Stimulated activated CD4-positive, alpha-beta T cell treated with anti-CD3 and anti-CD28 coated beads, TNF-alpha, amount 100 ng/mL, for 48 hours (primary cell): ENCODE measurements around the gene UBALD1.
A peak's percentile ranks its signal among the peaks of the same experiment; 100 is the strongest.

Source experiments
- DNase-seq, 3 donors: peaks; one replicate each; pipeline ENCODE4 v3.0.0-alpha.2; 2020; ENCODE audit warnings: low read depth in 3 of 3

Gene UBALD1

DNA sequence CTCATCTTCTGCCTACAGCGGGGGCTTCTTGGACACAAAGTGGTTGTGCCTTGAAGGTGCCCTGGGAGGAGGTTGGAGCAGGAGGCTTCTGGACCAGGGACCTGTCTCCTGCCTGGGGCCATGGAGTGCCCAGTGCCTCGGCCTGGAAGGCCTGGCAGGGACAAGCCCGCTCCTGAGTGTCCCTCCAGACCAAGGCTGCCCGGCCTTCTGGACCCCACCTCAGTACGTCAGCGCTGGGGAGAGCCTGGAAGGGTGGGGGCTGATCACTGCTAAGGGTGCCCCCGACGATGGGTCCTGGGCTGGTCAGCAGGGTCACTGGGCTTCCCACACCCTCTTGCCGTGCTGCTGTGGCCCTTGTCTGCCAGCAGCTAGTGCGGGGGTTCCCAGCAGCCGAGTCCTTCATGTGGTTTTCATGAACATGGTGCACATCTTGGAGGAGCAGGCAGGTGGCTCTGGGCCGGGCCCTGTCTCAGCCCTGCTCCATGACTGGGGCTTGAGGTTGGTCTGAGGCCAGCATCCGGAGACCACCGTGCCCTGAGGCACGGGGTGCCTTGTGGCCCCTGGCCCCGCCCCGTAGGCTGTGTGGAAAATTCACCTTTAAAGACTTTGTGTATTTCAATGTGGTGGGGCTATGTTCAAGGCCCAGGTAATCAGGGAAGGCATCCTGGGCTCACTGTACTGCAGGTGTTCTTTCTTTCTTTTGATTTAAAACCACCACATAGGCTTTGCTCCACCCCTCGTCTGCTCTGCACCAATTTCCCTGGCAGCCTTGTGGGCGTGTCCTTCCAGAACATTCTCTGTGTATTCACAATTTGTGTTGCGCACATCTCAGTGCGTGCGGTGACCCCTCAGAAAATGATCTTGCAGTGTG is 32.3 kb upstream of the UBALD1 start:
- DNase-seq: no peak

DNA sequence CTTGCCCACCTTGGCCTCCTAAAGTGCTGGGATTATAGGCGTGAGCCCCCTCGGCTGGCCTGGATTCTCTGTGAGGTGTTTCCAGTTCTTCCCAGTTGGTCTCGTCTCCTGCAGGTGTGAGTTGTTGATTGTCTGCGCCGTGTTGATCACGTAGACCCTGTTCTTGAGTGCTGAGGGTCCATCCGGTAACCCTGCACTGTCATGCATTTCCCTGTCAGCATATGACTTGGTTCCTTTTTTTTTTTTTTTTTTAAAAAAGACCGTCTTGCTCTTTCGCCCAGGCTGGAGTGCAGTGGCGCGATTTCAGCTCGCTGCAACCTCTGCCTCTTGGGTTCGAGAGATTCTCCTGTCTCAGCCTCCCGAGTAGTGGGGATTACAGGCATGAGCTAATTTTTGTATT is 27.2 kb upstream of the UBALD1 start:
- DNase-seq: no peak

DNA sequence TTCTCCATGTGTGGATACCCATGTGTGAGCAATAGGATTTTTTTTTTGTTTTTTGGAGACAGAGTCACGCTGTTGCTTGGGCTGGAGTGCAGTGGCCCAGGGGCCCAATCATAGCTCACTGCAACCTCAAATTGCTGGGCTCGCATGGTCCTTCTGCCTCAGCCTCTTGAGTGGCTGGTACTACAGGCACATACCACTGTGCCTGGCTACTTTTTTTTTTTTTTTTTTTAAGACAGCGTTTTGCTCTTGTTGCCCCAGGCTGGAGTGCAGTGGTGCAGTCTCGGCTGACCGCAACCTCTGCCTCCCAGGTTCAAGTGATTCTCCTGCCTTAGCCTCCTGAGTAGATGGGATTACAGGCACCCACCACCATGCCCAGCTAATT is 26.6 kb upstream of the UBALD1 start:
- no peak for DNase-seq

GRCh38 chr16:4640572-4641305 is 26.1 kb upstream of the UBALD1 start:
- DNase-seq: no peak

- no peak for DNase-seq
These were observed 25.3 kb upstream of the UBALD1 start for GRCh38 chr16:4639899-4640509.

GRCh38 chr16:4637501-4638166 is 22.9 kb upstream of the UBALD1 start:
- no peak for DNase-seq

DNA sequence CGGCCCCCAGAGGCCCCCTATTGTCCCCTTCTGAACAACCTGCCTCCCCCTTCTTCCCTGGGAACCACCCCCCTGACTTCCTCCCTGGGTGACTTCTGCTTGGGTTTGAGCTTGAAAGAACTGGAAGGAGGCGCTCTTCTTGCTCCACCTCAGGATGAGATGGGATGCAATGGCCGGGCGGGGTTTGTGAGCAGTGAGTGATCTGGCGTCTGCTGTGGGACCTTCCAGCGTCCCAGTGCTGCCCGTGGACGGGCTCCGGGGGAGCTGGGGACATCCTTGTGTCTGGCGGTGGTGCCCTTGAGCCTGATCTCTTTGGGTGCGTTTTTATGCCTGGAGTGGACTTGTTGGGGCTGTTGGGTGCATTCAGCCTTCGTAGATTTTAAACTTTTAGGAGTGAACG is 21.5 kb upstream of the UBALD1 start:
- DNase-seq: no peak

DNA sequence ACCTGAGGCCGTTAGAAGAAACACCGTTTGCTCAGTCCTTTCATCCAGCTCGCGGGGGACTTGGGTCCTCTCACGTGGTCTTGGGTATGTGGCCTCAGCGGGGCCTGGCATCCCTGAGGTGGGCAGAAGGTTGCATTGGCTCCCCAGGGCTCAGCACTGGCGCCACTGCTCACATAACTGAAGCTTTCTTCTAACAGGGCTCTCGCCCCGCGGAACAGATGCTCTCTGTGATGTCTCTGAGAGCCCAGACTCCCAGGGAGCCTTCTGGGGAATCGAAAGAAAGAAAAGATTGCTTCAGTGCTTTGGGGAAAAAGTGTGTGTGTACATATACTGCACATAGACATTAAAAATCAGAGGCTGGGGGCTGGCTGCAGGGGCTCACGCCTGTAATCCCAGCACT is 20.1 kb upstream of the UBALD1 start:
- no peak for DNase-seq

GRCh38 chr16:4633910-4634635 is 19.4 kb upstream of the UBALD1 start:
- no peak for DNase-seq

GRCh38 chr16:4631444-4631843 is 16.8 kb upstream of the UBALD1 start:
- no peak for DNase-seq

DNA sequence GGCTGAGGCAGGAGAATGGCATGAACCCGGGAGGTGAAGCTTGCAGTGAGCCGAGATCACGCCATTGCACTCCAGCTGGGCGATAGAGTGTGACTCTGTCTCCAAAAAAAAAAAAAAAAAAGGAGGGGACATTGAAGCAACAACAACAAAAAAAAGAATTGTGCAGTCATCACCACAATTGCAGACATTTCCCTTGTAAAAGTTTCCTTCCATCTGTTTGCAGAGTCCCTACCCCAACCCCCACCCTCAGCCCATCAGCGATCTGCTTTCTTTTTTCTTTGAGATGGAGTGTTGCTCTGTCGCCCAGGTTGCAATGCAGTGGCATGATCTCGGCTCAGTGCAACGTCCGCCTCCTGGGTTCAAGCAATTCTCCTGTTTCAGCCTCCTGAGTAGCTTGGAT is 13.6 kb upstream of the UBALD1 start:
- no peak for DNase-seq

DNA sequence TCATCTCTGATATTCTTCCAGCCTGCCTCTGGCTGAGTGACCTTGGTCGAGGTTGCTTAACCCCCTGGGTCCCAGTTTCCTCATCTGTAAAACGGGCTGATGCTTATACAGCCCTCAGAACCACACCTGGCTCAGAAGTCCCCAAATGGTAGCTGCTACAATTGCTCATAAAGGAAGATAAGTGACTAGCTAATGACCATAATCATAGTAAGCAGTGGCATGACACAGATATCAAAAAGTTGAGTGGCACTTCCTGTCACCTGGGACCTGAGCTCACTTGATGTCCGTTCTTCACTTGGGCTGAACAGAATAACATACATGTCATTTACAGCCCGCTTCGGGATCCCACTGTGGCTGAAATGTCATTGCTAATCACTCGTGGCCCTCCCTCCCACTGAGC is 11.7 kb upstream of the UBALD1 start:
- DNase-seq: no peak

DNA sequence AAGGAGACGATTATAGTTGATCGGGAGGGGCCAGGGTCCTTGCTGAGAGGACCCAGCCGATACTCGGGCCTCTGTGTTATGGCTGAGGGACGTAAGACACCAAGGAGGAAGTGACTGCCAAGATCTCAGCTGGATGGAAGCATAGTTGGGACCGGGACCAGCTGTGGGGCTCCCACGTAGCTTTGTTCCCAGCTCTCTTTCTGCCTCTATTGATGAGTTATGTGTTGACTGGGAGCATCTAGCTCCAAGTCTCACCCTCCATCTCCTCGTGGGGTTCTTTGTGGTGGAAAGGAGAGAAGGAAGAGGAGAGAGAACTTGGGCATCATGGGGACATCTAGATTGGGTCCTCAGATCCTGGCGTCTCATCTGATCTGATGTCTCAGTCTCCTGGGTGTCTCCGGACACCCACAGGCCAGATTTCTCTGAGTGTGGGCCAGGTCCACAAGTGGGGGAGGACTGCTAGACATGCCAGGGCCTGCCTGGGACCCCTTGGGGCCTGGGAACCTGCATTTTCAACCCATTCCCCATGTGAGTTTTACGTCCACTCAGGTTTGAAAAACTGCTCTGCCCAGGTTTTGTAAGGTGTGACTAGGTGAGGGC is 11.0 kb upstream of the UBALD1 start:
- no peak for DNase-seq

GRCh38 chr16:4624827-4625559 is 10.3 kb upstream of the UBALD1 start:
- DNase-seq: peak; percentile 59 to 66 (median 60)

DNA sequence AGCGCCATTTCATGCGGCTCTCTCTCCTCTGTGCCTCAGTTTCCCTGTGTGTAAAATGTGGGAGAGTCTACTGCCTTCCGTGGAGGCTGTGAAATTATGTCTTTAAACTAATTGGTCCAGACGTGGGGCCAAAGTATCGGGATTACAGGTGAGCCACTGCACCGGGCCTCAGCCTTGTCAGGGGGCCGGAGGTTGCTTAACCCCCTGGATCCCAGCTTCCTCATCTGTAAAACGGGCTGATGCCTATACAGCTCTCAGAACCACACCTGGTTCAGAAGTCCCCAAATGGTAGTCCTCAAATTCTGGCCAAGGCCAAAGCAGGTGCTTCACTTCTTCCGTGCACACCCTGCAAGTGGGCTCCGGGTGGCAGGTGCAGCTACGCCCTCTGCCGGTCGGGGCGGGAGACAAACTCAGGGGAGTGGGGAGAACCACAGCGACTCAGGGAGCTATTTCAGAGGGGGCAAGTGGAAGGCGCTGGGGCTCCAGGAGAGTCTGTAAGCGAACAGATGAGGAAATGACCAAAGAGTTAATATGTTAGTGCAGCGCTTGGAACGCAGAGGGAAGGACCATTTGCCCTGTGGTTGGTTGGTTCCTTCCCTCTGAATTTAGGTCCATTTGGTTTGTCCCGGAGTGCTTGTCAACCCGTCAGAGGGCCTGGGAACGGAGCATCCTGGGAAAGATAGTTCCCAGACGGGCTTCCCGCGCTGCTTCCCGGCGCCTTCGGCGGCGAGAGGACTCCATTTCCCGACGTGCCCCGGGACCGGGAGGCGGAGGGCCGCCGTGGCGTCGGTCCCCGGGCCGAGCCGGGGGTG is 9.5 kb upstream of the UBALD1 start, which contains the start of gene MGRN1:
MGRN1 (plus strand) TSS at position 812 of the 812 bp plus-strand sequence. CDS start 135 bp downstream, outside the sequence.
- DNase-seq: peak; percentile 87 to 91 (median 87)

GRCh38 chr16:4623593-4623992 is 8.9 kb upstream of the UBALD1 start:
- DNase-seq: no peak

GRCh38 chr16:4618645-4619418 is 4.1 kb upstream of the UBALD1 start:
- DNase-seq: no peak

- DNase-seq: no peak
These were observed 3.2 kb upstream of the UBALD1 start for GRCh38 chr16:4617880-4618279.
